ENCODE data around the gene RFX8.

Gene RFX8

GRCh38 chr2:101398116-101398821 is 76.6 kb downstream of the RFX8 start:
- TF ChIP-seq CTCF (IDR thresholded peaks at IDR 0.05; ENCODE audit: low read depth, low read length, poor library complexity, severe bottlenecking), result no peak
- no peak for TF ChIP-seq EZH2phosphoT487 (IDR thresholded peaks at IDR 0.05; ENCODE audit: borderline replicate concordance, low read length)
- Histone ChIP-seq H3K27ac (ENCODE audit: low read depth, low read length) (no peak overlapping the region), H3K27me3 (ENCODE audit: control insufficient read depth, low read length) (peaks cover 28% of the 10 kb centered on the region), H3K4me3 (ENCODE audit: low read length) (no peak overlapping the region), H3K4me1 (ENCODE audit: control insufficient read depth, low read length) (peaks cover 34% of the 10 kb centered on the region), H3K79me2 (ENCODE audit: control insufficient read depth, low read length) (no peaks in the 10 kb centered on the region), H3K9me2 (replicated peaks; ENCODE audit: control insufficient read depth, low read length) (no peaks in the 10 kb centered on the region), H3K9me3 (ENCODE audit: control insufficient read depth, insufficient read depth, low read length) (no peaks in the 10 kb centered on the region), H4K20me1 (ENCODE audit: control insufficient read depth, insufficient read depth, low read depth, low read length) (no peaks in the 10 kb centered on the region), H3F3A (ENCODE audit: control insufficient read depth, insufficient read depth) (no peaks in the 10 kb centered on the region), H3K36me3 (ENCODE audit: control insufficient read depth, low read length) (no peaks in the 10 kb centered on the region), H3K4me2 (ENCODE audit: low read length) (no peak overlapping the region)

- Histone ChIP-seq H3K27me3 (ENCODE audit: control insufficient read depth, low read length) (peaks cover 20% of the 10 kb centered on the region), H3K9me3 (ENCODE audit: control insufficient read depth, insufficient read depth, low read length) (no peaks in the 10 kb centered on the region), H3K79me2 (ENCODE audit: control insufficient read depth, low read length) (no peaks in the 10 kb centered on the region), H3K4me3 (ENCODE audit: low read length) (no peak overlapping the region), H3K4me1 (ENCODE audit: control insufficient read depth, low read length) (peaks cover 24% of the 10 kb centered on the region), H3K36me3 (ENCODE audit: control insufficient read depth, low read length) (no peaks in the 10 kb centered on the region), H3K4me2 (ENCODE audit: low read length) (no peak overlapping the region), H3K27ac (ENCODE audit: low read depth, low read length) (no peak overlapping the region), H3F3A (ENCODE audit: control insufficient read depth, insufficient read depth) (no peaks in the 10 kb centered on the region), H3K9me2 (replicated peaks; ENCODE audit: control insufficient read depth, low read length) (no peaks in the 10 kb centered on the region), H4K20me1 (ENCODE audit: control insufficient read depth, insufficient read depth, low read depth, low read length) (no peaks in the 10 kb centered on the region)
- TF ChIP-seq EZH2phosphoT487 (IDR thresholded peaks at IDR 0.05; ENCODE audit: borderline replicate concordance, low read length) (no peak), CTCF (IDR thresholded peaks at IDR 0.05; ENCODE audit: low read depth, low read length, poor library complexity, severe bottlenecking) (no peak)
These were observed 78.6 kb downstream of the RFX8 start for GRCh38 chr2:101396316-101396717.

GRCh38 chr2:101395545-101396315 is 79.2 kb downstream of the RFX8 start:
- H3K27ac ChIP-seq (ENCODE audit: low read depth, low read length), result no peak overlapping the region
- H3K9me2 ChIP-seq (replicated peaks; ENCODE audit: control insufficient read depth, low read length), result no peaks in the 10 kb centered on the region
- H3K79me2 ChIP-seq (ENCODE audit: control insufficient read depth, low read length), result no peaks in the 10 kb centered on the region
- peaks cover 18% of the 10 kb centered on the region for H3K4me1 ChIP-seq (ENCODE audit: control insufficient read depth, low read length)
- no peak overlapping the region for H3K4me2 ChIP-seq (ENCODE audit: low read length)
- no peaks in the 10 kb centered on the region for H3K36me3 ChIP-seq (ENCODE audit: control insufficient read depth, low read length)
- no peak overlapping the region for H3K4me3 ChIP-seq (ENCODE audit: low read length)
- H3K9me3 ChIP-seq (ENCODE audit: control insufficient read depth, insufficient read depth, low read length), result no peaks in the 10 kb centered on the region
- peaks cover 20% of the 10 kb centered on the region for H3K27me3 ChIP-seq (ENCODE audit: control insufficient read depth, low read length)
- TF ChIP-seq EZH2phosphoT487 (IDR thresholded peaks at IDR 0.05; ENCODE audit: borderline replicate concordance, low read length) (no peak), CTCF (IDR thresholded peaks at IDR 0.05; ENCODE audit: low read depth, low read length, poor library complexity, severe bottlenecking) (no peak)
- no peaks in the 10 kb centered on the region for H4K20me1 ChIP-seq (ENCODE audit: control insufficient read depth, insufficient read depth, low read depth, low read length)
- H3F3A ChIP-seq (ENCODE audit: control insufficient read depth, insufficient read depth), result no peaks in the 10 kb centered on the region

All from DOHH2 (cell line).